Stimulated activated CD8-positive, alpha-beta memory T cell treated with anti-CD3 and anti-CD28 coated beads, Interleukin-12 subunit alpha, Interleukin-12 subunit beta, amount 100 ng/mL, for 4 hours (primary cell): ENCODE data around the gene BLOC1S6.
"Not testable (repeated sequence)": the region's sequence is repeated elsewhere in the genome, so short reads cannot be mapped to it uniquely, and the experiment has no call there.

Experiments
- DNase-seq: peaks from one replicate; pipeline ENCODE4 v3.0.0-alpha.2; 2020; ENCODE audit warnings: low read depth

BLOC1S6 gene

GRCh38 chr15:45641374-45641781 is 54.2 kb downstream of the BLOC1S6 start:
- no peak for DNase-seq

- no peak for DNase-seq
Measured at GRCh38 chr15:45641999-45642932, 55.1 kb downstream of the BLOC1S6 start.

- no peak for DNase-seq
Measured at GRCh38 chr15:45644437-45644836, 57.3 kb downstream of the BLOC1S6 start.

- DNase-seq = no peak
Measured at GRCh38 chr15:45645026-45645980, 58.1 kb downstream of the BLOC1S6 start.

GRCh38 chr15:45646220-45646619 is 59.0 kb downstream of the BLOC1S6 start:
- no peak for DNase-seq

GRCh38 chr15:45647828-45648227 is 60.6 kb downstream of the BLOC1S6 start:
- DNase-seq = no peak

- DNase-seq = no peak
Measured at GRCh38 chr15:45648521-45649200, 61.5 kb downstream of the BLOC1S6 start.

- not testable (repeated sequence) for DNase-seq
Measured at GRCh38 chr15:45650007-45650406, 62.8 kb downstream of the BLOC1S6 start.

GRCh38 chr15:45650889-45651525 is 63.8 kb downstream of the BLOC1S6 start:
- no peak for DNase-seq

- no peak for DNase-seq
Measured at GRCh38 chr15:45653702-45654424, 66.7 kb downstream of the BLOC1S6 start.

- DNase-seq = no peak
Measured at GRCh38 chr15:45654749-45655148, 67.6 kb downstream of the BLOC1S6 start.

- no peak for DNase-seq
Measured at GRCh38 chr15:45657254-45657653, 70.1 kb downstream of the BLOC1S6 start.

GRCh38 chr15:45657764-45658545 is 70.8 kb downstream of the BLOC1S6 start:
- no peak for DNase-seq
